GM18498 (cell line): ENCODE data around the gene TMEM131.
"Not testable (repeated sequence)": the region's sequence is repeated elsewhere in the genome, so short reads cannot be mapped to it uniquely, and the experiment has no call there.

Experiments
- ATAC-seq: cut with Tn5 transposase; IDR thresholded peaks from one replicate; pipeline ENCODE4 v1.9.1; 2021; ENCODE audit warnings: mild to moderate bottlenecking, moderate library complexity; ENCODE audit not compliant: unreplicated experiment

TMEM131 gene

GRCh38 chr2:97958184-97958583 lies 37.6 kb downstream of the TMEM131 start:
- no peak for ATAC-seq

DNA sequence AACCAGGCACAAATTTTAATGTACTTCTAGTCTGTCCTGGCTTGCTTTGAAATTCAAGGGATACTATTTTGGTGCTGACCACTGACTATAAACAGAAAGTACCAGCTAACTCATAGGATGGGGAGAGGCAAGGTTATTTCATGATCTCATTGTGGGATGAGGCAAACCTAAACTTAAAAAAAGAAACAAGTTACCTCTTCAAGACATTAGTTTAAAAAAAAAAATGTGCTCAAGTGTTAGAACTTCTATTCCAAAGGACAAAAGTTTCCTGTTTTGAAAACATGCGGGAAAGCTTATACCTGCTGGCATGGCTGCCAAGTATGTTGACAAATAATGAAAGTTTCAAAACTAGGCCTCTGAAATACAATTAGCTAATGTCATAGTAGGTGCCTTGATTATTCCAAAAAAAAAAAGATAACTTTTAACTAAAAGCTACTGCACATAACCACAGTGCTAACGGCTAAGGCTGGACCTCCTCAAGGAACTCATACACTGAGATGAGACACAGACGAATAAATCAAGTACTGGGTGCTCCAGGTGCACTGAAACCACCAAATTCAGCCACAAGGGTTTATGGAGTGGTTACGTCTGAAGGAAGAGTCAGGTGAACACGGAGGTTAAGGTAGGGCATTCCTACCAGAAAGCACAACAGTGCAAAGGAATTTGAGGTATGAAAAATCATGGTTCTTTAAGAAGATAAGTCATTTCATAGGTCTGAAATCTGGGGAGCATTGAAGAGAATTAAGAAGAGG lies 38.1 kb downstream of the TMEM131 start:
- ATAC-seq: no peak

DNA sequence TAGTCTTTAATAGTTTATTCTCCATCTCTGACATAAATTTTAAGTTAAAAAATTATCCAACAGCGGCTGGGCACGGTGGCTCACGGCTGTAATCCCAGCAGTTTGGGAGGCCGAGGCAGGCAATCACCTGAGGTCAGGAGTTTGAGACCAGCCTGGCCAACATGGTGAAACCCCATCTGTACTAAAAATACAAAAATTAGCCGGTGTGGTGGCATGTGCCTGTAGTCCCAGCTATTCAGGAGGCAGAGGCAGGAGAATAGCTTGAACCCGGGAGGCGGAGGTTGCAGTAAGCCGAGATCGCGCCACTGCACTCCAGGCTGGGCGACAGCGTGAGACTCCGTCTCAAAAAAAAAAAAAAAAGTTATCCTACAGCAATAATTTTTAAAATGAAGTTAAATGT lies 39.0 kb downstream of the TMEM131 start:
- not testable (repeated sequence) for ATAC-seq

DNA sequence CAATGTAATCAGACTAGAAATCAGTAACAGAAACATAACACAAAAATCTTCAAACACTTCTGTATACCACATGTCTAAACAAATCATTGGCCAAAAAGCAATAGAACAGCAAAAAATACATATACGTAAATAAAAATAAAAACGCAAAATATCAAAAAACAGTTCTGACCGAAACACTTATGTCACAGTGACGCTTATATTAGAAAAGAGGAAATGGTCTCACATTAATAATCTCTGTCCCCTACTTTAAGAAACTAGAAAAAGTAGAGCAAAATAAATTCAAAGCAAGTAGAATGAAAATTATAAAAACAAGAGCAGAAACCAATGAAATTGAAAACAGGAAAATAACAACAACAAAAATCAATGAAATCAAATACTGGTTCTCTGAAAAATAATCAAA lies 41.9 kb downstream of the TMEM131 start:
- no peak for ATAC-seq

- ATAC-seq: no peak
Observed at GRCh38 chr2:97952357-97952756, 43.4 kb downstream of the TMEM131 start.

GRCh38 chr2:97951155-97951680 lies 44.5 kb downstream of the TMEM131 start:
- ATAC-seq: no peak

GRCh38 chr2:97950329-97951154 lies 45.2 kb downstream of the TMEM131 start:
- no peak for ATAC-seq

DNA sequence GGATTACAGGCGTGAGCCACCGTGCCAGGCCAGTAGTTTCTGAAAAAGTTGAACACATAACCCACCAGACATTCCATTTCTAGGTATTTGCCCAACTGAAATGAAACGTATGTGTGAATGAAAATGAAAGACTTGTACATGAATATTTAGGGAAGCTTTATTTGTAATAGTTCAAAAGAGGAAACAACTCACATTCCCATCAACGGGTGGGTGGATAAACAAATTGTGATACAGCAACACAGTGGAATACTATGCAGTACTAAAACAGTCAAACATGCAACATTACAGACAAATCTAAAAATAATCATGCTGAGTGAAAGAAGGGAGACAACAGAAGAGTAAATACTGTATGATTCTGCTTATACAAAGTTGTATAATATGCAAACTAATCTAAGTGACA lies 46.8 kb downstream of the TMEM131 start:
- ATAC-seq: no peak

DNA sequence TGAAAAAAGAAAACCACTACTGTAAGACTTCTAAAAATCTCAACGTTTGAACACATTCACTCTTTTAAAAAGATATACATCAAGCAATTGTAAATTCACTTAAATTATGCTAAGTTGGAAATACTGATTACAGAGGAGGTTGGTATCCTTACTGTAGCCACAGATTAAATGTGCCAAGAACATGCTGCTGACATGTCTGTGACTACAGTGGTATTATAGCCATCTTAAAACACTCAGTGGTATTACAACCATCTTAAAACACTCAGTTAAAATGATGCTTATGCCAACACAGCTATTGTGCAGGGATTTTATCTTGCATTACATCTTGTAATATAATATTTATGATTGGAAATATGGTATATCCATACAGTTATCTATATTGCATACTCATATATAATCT lies 50.0 kb downstream of the TMEM131 start:
- ATAC-seq: no peak

GRCh38 chr2:97936881-97937280 lies 58.9 kb downstream of the TMEM131 start:
- no peak for ATAC-seq

GRCh38 chr2:97936199-97936598 lies 59.5 kb downstream of the TMEM131 start:
- peak; percentile 69 for ATAC-seq

DNA sequence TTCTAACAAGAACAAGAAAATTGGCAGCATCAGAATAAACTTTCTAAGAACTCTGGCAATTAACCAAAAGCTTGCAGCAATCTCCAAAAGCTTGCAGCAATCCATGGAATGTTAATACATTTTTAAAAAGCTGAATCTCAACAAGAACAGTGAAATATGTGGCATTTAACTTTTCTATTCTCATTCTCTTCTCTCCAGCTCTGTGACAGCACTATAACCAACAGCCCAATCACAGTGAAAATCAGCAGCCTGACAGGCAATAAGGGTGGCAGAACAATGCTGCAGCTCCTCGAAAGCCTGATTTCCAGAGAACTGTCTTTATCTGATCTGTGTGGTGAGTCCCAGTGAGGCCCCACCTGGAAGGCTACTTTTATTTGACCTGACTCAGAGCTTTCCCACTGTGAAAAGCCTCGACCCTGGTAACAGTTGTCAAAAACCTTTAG lies 60.0 kb downstream of the TMEM131 start:
- no peak for ATAC-seq

- ATAC-seq: peak; percentile 70
Observed at GRCh38 chr2:97932975-97933662, 62.6 kb downstream of the TMEM131 start.

DNA sequence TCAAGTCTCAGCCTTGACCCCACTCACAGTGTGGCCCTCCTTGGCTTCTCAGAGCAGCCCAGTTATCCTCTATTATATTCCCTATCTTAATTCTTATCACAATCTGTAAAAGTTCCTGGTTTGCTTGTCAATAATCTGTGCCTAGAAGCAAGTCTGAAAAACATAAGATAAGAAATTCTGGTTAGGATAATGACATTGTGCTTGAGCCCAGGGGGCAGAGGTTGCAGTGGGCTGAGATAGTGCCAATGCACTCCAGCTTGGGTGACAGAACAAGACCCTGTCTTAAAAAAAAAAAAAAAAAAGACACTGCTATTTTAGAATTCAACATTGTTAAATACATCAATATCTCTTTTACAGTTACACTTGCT lies 63.9 kb downstream of the TMEM131 start:
- ATAC-seq: no peak

DNA sequence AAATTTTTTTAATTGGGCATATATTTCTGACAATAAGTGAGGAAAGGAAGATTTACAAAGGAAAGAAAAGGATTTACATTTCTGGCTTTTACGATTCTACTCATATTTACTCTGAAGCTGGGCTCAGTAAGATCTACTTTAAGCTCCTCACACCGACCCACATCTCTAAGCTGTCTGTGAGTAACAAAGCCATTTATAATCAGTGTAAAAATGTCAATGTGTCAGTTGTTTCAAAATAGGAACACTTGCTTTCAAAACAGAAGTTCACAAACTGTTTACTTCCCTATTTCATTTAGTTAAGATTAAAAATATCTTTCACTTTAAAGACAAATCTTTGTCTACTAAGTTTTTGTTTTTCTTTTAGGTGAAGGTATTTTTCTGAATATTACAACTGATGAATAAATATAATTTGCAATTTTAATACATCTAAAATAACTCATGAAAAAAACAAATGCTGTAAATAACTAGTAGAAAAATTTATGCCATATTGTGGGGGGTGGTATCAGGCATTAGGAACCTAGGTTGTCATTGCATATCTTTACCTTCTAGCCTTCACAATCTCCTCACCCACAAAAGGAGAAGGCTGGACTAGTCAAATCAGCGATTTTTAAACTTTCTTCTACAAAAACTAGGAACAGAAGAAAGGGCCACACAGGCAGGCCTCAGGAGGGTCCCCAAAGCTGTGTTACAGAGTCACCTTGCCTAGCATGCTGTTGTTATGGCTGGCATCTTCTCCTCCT lies 64.5 kb downstream of the TMEM131 start:
- peak; percentile 50 for ATAC-seq

GRCh38 chr2:97928591-97928990 lies 67.2 kb downstream of the TMEM131 start:
- ATAC-seq: no peak

DNA sequence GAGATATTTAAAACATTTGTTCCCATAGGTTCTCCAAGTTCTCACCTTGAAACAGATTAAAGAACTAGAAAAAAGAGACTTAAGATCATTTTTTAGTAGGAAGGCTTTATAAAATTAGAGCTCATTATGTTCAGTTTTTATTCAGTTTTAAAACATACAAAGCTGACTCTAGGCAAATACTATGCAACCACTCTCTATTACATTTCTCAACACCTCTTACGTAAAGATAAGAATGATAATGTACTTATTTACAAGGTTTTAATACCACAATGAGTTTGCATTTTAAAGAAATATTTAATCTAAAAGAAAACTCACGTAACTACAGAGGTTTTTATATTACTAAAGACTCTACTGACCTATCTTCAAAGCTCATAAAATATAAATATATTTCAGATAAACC lies 68.8 kb downstream of the TMEM131 start:
- no peak for ATAC-seq

DNA sequence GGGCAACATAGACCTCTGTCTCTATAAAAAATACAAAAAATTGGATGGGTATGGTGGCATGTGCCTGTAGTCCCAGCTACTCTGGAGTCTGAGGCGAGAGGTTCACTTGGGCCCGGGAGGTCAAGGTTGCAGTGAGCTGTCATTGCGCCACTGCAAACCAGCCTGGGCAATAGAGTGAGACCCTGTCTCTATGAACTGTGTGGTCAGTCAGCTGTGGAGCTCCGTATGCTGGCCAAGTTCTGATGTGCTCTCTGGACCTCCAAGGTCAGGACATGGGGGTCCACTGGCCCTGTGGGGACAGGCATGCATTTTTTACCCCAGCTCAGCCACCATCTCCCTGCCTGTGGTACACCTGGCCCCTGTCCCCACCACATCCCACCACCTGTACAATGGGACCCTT lies 71.6 kb downstream of the TMEM131 start:
- ATAC-seq: no peak

GRCh38 chr2:97919858-97920257 lies 75.9 kb downstream of the TMEM131 start:
- no peak for ATAC-seq

GRCh38 chr2:97918818-97919217 lies 76.9 kb downstream of the TMEM131 start:
- ATAC-seq: no peak

- ATAC-seq: not testable (repeated sequence)
Observed at GRCh38 chr2:97917668-97918067, 78.1 kb downstream of the TMEM131 start.
